K562 (cell line): Measurements from ENCODE around the gene RAB1B. TPM values are rescaled to one million over a fixed set of nuclear protein-coding genes. Genes with fewer than 3 reads are reported as not detected.

ENCODE experiments used
- ATAC-seq: fragments of 200-7000 bp; cut with Tn5 transposase; 3 replicates; pipeline ENCODE4 v1.9.1; 2020; ENCODE audit warnings: moderate library complexity
- BruUV-seq: library from RNA; stranded (reverse); fragments of 400-500 nt; replicated peaks from 2 replicates; lab custom pipeline; 2021; lab: Mats Ljungman, UMichigan
- CTCF ChIA-PET: fragments of 300-600 bp; formaldehyde crosslinking; extraction: SDS; loops from one replicate; lab custom pipeline; 2021; ENCODE audit warnings: low intra/inter-chr PET ratio; lab: Yijun Ruan, JAX
- POLR2A ChIA-PET: fragments of 300-600, 350-650 bp; sonication (Branson Sonifier 250); formaldehyde crosslinking; extraction: SDS; loops from one replicate; lab custom pipeline; 2021; ENCODE audit warnings: antibody characterized with exemption, inconsistent platforms; lab: Yijun Ruan, JAX
- DNase-seq, 4 experiments: peaks; one replicate each; pipeline versions ENCODE4 v3.0.0 to v3.0.0-alpha.2; 2011 to 2018; ENCODE audit warnings: low spot score in 3 of 4, mixed read lengths in 3 of 4; ENCODE audit errors: extremely low read depth in 1 of 4
- FAIRE-seq: peaks from 2 replicates; lab custom pipeline; 2011; peaks lifted over from hg19 to GRCh38; lab: Jason Lieb, UNC
- H2AFZ ChIP-seq: 2 replicates; pipeline ENCODE4 v1.6.0; 2011; ENCODE audit warnings: low read depth, low read length, control low read depth, inconsistent platforms
- H3K27ac ChIP-seq: fragments of 200-600 bp; 3 replicates; pipeline ENCODE4 v1.8.0; 2011; ENCODE audit warnings: low read depth, mild to moderate bottlenecking, control low read depth, inconsistent platforms, low read length, moderate library complexity, mixed read lengths; ENCODE audit errors: extremely low read depth
- H3K27me3 ChIP-seq, 2 experiments: fragments of 300-600 bp in 1 of 2; 2 replicates in 1 of 2; 3 replicates in 1 of 2; pipeline versions ENCODE4 v1.6.0 to v1.8.0; 2011; ENCODE audit warnings: inconsistent platforms in 2 of 2, low read length in 2 of 2, mild to moderate bottlenecking in 1 of 2, mixed read lengths in 1 of 2, moderate library complexity in 1 of 2; ENCODE audit not compliant: control insufficient read depth in 2 of 2, insufficient read depth in 2 of 2
- H3K36me3 ChIP-seq: fragments of 300-600 bp; 3 replicates; pipeline ENCODE4 v1.8.0; 2011; ENCODE audit warnings: mild to moderate bottlenecking, low read length, inconsistent platforms; ENCODE audit not compliant: control insufficient read depth, insufficient read depth
- H3K4me1 ChIP-seq, 2 experiments: fragments of 200-600 bp in 1 of 2; replicated peaks in 1 of 2; 2 replicates in 1 of 2; 3 replicates in 1 of 2; pipeline versions ENCODE4 v1.5.1 to v1.8.0; 2011; ENCODE audit warnings: inconsistent platforms in 2 of 2, low read length in 2 of 2, mild to moderate bottlenecking in 1 of 2, mixed read lengths in 1 of 2, moderate library complexity in 1 of 2; ENCODE audit not compliant: control insufficient read depth in 2 of 2, insufficient read depth in 2 of 2
- H3K4me2 ChIP-seq: 2 replicates; pipeline ENCODE4 v1.6.1; 2011; ENCODE audit warnings: low read length, control low read depth, inconsistent platforms, mixed read lengths; ENCODE audit not compliant: insufficient read depth
- H3K4me3 ChIP-seq: fragments of 200-600 bp; sonication (generic), shearing (Covaris generic); 2 replicates; pipeline ENCODE4 v1.5.1; 2016; ENCODE audit warnings: control low read depth, inconsistent platforms
- H3K79me2 ChIP-seq: fragments of 200-600 bp; 3 replicates; pipeline ENCODE4 v1.8.0; 2011; ENCODE audit warnings: low read length, inconsistent platforms; ENCODE audit not compliant: control insufficient read depth, insufficient read depth
- H3K9ac ChIP-seq, 2 experiments: 2 replicates each; pipeline versions ENCODE4 v1.6.0 to v1.6.1; 2011; ENCODE audit warnings: low read depth in 2 of 2, low read length in 2 of 2, control low read depth in 1 of 2, inconsistent platforms in 1 of 2, mild to moderate bottlenecking in 1 of 2, mixed read lengths in 1 of 2; ENCODE audit not compliant: insufficient read depth in 1 of 2
- H3K9me1 ChIP-seq: one replicate; pipeline ENCODE4 v1.6.0; 2011; ENCODE audit warnings: inconsistent platforms, mild to moderate bottlenecking, low read length, moderate library complexity; ENCODE audit not compliant: control insufficient read depth, insufficient read depth
- H3K9me3 ChIP-seq: replicated peaks from 2 replicates; pipeline ENCODE4 v1.5.1; 2011; ENCODE audit warnings: low read depth, low read length, inconsistent platforms; ENCODE audit not compliant: control insufficient read depth, insufficient read depth
- H4K20me1 ChIP-seq: replicated peaks from 2 replicates; pipeline ENCODE4 v1.6.1; 2011; ENCODE audit warnings: low read length, inconsistent platforms, mixed read lengths; ENCODE audit not compliant: control insufficient read depth, insufficient read depth
- BACH1 ChIP-seq: fragments of 200-800 bp; sonication (Bioruptor generic); IDR thresholded peaks from 2 replicates; pipeline ENCODE4 v1.6.1; 2016; ENCODE audit warnings: missing genetic modification characterization, missing compliant biosample characterization
- NR0B1 ChIP-seq: fragments of 450-650 bp; IDR thresholded peaks from one replicate; pipeline ENCODE4 v1.6.1; 2018; ENCODE audit warnings: mild to moderate bottlenecking, moderate library complexity; ENCODE audit not compliant: partially characterized antibody
- POLR2G ChIP-seq: fragments of 200-400 bp; formaldehyde crosslinking; IDR thresholded peaks from 2 replicates; pipeline ENCODE4 v1.6.1; 2017; ENCODE audit warnings: low read depth, mild to moderate bottlenecking, antibody characterized with exemption, low read length, moderate library complexity
- ZNF740 ChIP-seq, 3 experiments: fragments of 200-800 bp in 1 of 3; sonication (Bioruptor generic) in 1 of 3; sonication (generic) in 1 of 3; formaldehyde crosslinking in 1 of 3; IDR thresholded peaks; 2 replicates each; pipeline versions ENCODE4 v1.6.1 to v1.8.0; 2016 to 2022; ENCODE audit warnings: mild to moderate bottlenecking in 2 of 3, missing compliant biosample characterization in 2 of 3, missing genetic modification characterization in 2 of 3, missing genetic modification reagents in 1 of 3
- WGBS: fragments of 100-300 bp; shearing (Covaris generic); methylation state at CpG from one replicate; pipeline ENCODE4 v1.1.6; 2016; ENCODE audit warnings: low coverage, mixed read lengths; ENCODE audit not compliant: insufficient coverage; ENCODE audit errors: missing lambda C conversion rate; 5-methylcytosine and 5-hydroxymethylcytosine counted together
- in situ Hi-C: fragments of 300-500 bp; cut with MboI; formaldehyde crosslinking; loops from 4 replicates; pipeline ENCODE4 v1.15.0; 2018; ENCODE audit warnings: inconsistent platforms, mixed read lengths
- intact Hi-C: fragments of 100-400 bp; cut with micrococcal nuclease; formaldehyde crosslinking; loops from 2 replicates; pipeline ENCODE4 v1.14.2; 2022
- polyA plus RNA-seq, 8 experiments: library from polyadenylated mRNA; depleted of rRNA in 4 of 8; stranded (reverse) in 5 of 8; unstranded in 3 of 8; fragments of >200 nt; fragmentation: Nextera tagmentation in 2 of 8; fragmentation: Illumina TruSeq in 1 of 8; extraction: Ambion mirVana in 2 of 8; extraction: Trizol in 1 of 8; gene quantifications; 2 replicates each; pipeline versions ENCODE4 v1.2.1 to v1.2.3, GENCODE V29; 2011 to 2014; ENCODE audit warnings: inconsistent platforms in 1 of 8, missing spikeins in 1 of 8
- total RNA-seq, 7 experiments: library from RNA; depleted of rRNA in 6 of 7; stranded (reverse); fragments of >200 nt in 6 of 7; fragmentation: Illumina TruSeq in 2 of 7; extraction: Trizol in 2 of 7; gene quantifications; 2 replicates each; pipeline versions ENCODE4 v1.2.1 to v1.2.3, GENCODE V29; 2011 to 2021; ENCODE audit warnings: low replicate concordance in 1 of 7
- TF ChIP-seq, protein P1 (sequence below): fragments of 250-450 bp; sonication (Bioruptor Pico); IDR thresholded peaks from 2 replicates; pipeline ENCODE4 v1.9.0; 2021; ENCODE audit warnings: mild to moderate bottlenecking, inconsistent platforms

Gene RAB1B
- total and polyA plus RNA-seq, 9 of the 15 experiments (the other 6 are each of a cell fraction or from before 2014, with no cell fraction given), result 5.6 to 146 (median 98.6) TPM

DNA sequence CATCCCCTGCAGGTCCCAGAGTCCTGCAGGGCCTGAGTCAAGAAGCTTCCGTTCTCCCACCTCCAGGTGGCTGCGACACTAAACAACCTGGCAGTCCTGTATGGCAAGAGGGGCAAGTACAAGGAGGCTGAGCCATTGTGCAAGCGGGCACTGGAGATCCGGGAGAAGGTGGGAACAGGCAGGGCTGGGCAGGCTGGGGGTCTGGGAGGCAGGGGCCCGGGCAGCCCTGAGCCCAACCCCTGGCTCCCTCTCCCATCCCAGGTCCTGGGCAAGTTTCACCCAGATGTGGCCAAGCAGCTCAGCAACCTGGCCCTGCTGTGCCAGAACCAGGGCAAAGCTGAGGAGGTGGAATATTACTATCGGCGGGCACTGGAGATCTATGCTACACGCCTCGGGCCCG lies 4.7 kb upstream of the RAB1B start:
- no TSS peak for BruUV-seq
- H3K4me2 ChIP-seq, result no peak overlapping the region
- POLR2A ChIA-PET, result interaction anchor here (0.7 kb wide), 1 partner anchor 7 kb away, joined by 3 read pairs; no protein-coding TSS in a partner anchor
- no peaks in the 10 kb centered on the region for H3K9me3 ChIP-seq
- no peak overlapping the region for H2AFZ ChIP-seq
- H3K36me3 ChIP-seq, result peaks cover 73% of the 10 kb centered on the region
- H3K27ac ChIP-seq, result no peak overlapping the region
- in situ Hi-C loops (no loop called here), intact Hi-C loops (no loop called here)
- 88% methylated on average over 7 of the region's 10 CpGs for WGBS
- no peaks in the 10 kb centered on the region for H3K27me3 ChIP-seq
- no peak for FAIRE-seq
- H3K9me1 ChIP-seq, result no peaks in the 10 kb centered on the region
- H3K9ac ChIP-seq, result no peak overlapping the region; a peak in 1 of 4 replicates
- no peak for ATAC-seq
- no peak overlapping the region for H3K4me3 ChIP-seq
- H4K20me1 ChIP-seq, result no peaks in the 10 kb centered on the region
- TF ChIP-seq POLR2G (peak; percentile 53), NR0B1 (no peak)
- no peak for DNase-seq
- peaks cover 0 to 35% of the 10 kb centered on the region in 2 experiments; a peak in 4 of 5 replicates for H3K4me1 ChIP-seq
- CTCF ChIA-PET, result no interaction called here
- peaks cover 10% of the 10 kb centered on the region for H3K79me2 ChIP-seq

DNA sequence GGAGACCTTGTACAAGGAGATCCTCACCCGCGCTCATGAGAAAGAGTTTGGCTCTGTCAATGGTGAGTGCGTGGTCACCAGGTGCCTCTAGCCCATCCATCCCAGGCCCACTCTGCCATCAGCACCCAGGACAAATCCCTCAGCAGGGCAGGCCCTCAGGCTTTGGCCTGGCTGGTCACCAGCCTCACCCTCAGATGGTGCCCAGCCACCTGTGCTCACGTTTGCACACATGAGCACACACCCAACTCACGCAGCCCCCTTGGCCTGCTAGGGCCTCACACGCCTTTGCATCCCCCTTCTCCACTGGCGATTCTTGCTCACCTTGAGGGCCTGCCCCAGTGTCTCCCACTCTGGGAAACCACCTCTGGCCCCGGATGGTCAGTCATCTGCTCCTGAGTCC lies 4.1 kb upstream of the RAB1B start:
- H3K27me3 ChIP-seq, result no peaks in the 10 kb centered on the region
- BruUV-seq, result no TSS peak
- in situ Hi-C loops, result no loop called here
- no peaks in the 10 kb centered on the region for H3K9me3 ChIP-seq
- no peaks in the 10 kb centered on the region for H3K9me1 ChIP-seq
- peaks cover 6% of the 10 kb centered on the region; the same call in 1 of the 2 replicates for H4K20me1 ChIP-seq
- DNase-seq (no peak), ATAC-seq (no peak), FAIRE-seq (no peak)
- intact Hi-C loops, result no loop called here
- no peak overlapping the region for H3K27ac ChIP-seq
- H3K9ac ChIP-seq, result peak overlapping the region in 1 of 2 experiments; percentile 53; a peak in 2 of 4 replicates
- POLR2A ChIA-PET, result no interaction called here
- no peak overlapping the region for H3K4me2 ChIP-seq
- peaks cover 1 to 39% of the 10 kb centered on the region in 2 experiments; a peak in 4 of 5 replicates for H3K4me1 ChIP-seq
- CTCF ChIA-PET, result no interaction called here
- H3K36me3 ChIP-seq, result peaks cover 67% of the 10 kb centered on the region; the same call in 2 of the 3 replicates
- no peak overlapping the region for H3K4me3 ChIP-seq
- TF ChIP-seq BACH1, result no peak
- peak; percentile 3; the same call in 1 of the 2 replicates for TF ChIP-seq POLR2G
- TF ChIP-seq, protein P1, sequence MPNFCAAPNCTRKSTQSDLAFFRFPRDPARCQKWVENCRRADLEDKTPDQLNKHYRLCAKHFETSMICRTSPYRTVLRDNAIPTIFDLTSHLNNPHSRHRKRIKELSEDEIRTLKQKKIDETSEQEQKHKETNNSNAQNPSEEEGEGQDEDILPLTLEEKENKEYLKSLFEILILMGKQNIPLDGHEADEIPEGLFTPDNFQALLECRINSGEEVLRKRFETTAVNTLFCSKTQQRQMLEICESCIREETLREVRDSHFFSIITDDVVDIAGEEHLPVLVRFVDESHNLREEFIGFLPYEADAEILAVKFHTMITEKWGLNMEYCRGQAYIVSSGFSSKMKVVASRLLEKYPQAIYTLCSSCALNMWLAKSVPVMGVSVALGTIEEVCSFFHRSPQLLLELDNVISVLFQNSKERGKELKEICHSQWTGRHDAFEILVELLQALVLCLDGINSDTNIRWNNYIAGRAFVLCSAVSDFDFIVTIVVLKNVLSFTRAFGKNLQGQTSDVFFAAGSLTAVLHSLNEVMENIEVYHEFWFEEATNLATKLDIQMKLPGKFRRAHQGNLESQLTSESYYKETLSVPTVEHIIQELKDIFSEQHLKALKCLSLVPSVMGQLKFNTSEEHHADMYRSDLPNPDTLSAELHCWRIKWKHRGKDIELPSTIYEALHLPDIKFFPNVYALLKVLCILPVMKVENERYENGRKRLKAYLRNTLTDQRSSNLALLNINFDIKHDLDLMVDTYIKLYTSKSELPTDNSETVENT (CRISPR knock-in tag), result peak; percentile 19; the same call in 1 of the 2 replicates
- 0 out of 2 replicates have a peak, but pooled peaks have one; percentile 32 for TF ChIP-seq ZNF740 (CRISPR knock-in tag; IDR thresholded peaks at IDR 0.05)
- TF ChIP-seq ZNF740 (tag; IDR thresholded peaks at IDR 0.05), result no peak
- TF ChIP-seq, all 486 proteins: peak for 3
- peaks cover 12% of the 10 kb centered on the region for H3K79me2 ChIP-seq
- no peak overlapping the region for H2AFZ ChIP-seq
- WGBS, result 77% methylated on average over 8 of the region's 8 CpGs
